WI38 (cell line): ENCODE results near the gene RALGPS2.

ENCODE experiments used
- H3K4me3 ChIP-seq: 2 replicates; pipeline ENCODE4 v1.5.1; 2011; ENCODE audit warnings: low read depth, mild to moderate bottlenecking, control low read depth, low read length
- CTCF ChIP-seq: IDR thresholded peaks from 2 replicates; pipeline ENCODE4 v1.5.1; 2012; ENCODE audit warnings: low read depth, mild to moderate bottlenecking, control low read depth, low read length

The RALGPS2 gene

GRCh38 chr1:178694923-178695525 lies 30.0 kb upstream of the RALGPS2 start:
- no peak overlapping the region for H3K4me3 ChIP-seq
- TF ChIP-seq CTCF: no peak

GRCh38 chr1:178702146-178702545 lies 22.9 kb upstream of the RALGPS2 start:
- no peak overlapping the region for H3K4me3 ChIP-seq
- TF ChIP-seq CTCF: no peak

GRCh38 chr1:178704833-178705232 lies 20.2 kb upstream of the RALGPS2 start:
- TF ChIP-seq CTCF: no peak
- H3K4me3 ChIP-seq: no peak overlapping the region

- no peak for TF ChIP-seq CTCF
- H3K4me3 ChIP-seq: no peak overlapping the region
These were observed 18.6 kb upstream of the RALGPS2 start for GRCh38 chr1:178706432-178706831.

GRCh38 chr1:178713259-178713658 lies 11.8 kb upstream of the RALGPS2 start:
- TF ChIP-seq CTCF: no peak
- no peak overlapping the region for H3K4me3 ChIP-seq

GRCh38 chr1:178714453-178714852 lies 10.6 kb upstream of the RALGPS2 start:
- TF ChIP-seq CTCF: no peak
- H3K4me3 ChIP-seq: no peak overlapping the region

- no peak overlapping the region for H3K4me3 ChIP-seq
- no peak for TF ChIP-seq CTCF
These were observed 8.9 kb upstream of the RALGPS2 start for GRCh38 chr1:178716111-178716510.
